ENCODE results near the gene GRIK5. TPM values are rescaled to one million over a fixed set of nuclear protein-coding genes. Genes with fewer than 3 reads are reported as not detected.

GRIK5 gene
- polyA plus RNA-seq, 1 donor from 2014 or later = 22.4 TPM

DNA sequence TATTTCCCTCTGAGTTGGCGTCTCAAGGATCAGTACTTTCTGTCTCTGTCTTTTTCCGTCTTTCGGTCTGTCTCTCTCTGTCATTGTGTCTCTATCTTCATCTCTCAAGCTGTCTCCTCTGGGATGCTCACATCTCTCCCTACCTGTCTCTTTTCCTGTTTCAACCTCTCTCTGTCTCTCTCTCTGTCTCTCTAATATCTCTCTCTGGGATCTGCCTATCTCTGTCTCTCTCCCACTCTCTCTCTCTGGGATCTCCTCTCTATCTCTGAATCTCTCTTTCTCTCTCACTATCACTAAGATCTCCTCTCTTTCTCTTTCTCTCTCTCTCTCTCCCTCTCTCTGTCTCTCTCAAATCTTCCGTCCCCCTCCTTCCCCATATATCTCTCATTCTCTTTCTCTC is 80.0 kb downstream of the GRIK5 start:
- peaks cover 43% of the 10 kb centered on the region for H3K79me2 ChIP-seq (replicated peaks; ENCODE audit: insufficient read depth, low read length)
- H3K27ac ChIP-seq (ENCODE audit: low read length) = no peak overlapping the region
- no peak overlapping the region for H3K9ac ChIP-seq (ENCODE audit: low read length)
- no peaks in the 10 kb centered on the region for H3K27me3 ChIP-seq (ENCODE audit: insufficient read depth, low read depth, low read length)
- no peaks in the 10 kb centered on the region for H3K9me3 ChIP-seq (ENCODE audit: low read length)
- no peaks in the 10 kb centered on the region for H3K9me2 ChIP-seq (ENCODE audit: insufficient read depth, low read length)
- TF ChIP-seq POLR2AphosphoS5 (IDR thresholded peaks at IDR 0.05) = no peak
- TF ChIP-seq CTCF (IDR thresholded peaks at IDR 0.05; ENCODE audit: poor library complexity, severe bottlenecking) = no peak
- TF ChIP-seq EP300 (conservative IDR thresholded peaks at IDR 0.05; ENCODE audit: poor library complexity, severe bottlenecking) = no peak
- TF ChIP-seq EZH2 (IDR thresholded peaks at IDR 0.05; ENCODE audit: borderline replicate concordance, insufficient read depth, low read length, poor library complexity, severe bottlenecking) = no peak
- no peak for TF ChIP-seq REST (IDR thresholded peaks at IDR 0.05; ENCODE audit: borderline replicate concordance)
- TF ChIP-seq MXI1 (conservative IDR thresholded peaks at IDR 0.05; ENCODE audit: poor library complexity, severe bottlenecking) = no peak
- TF ChIP-seq RAD21 (conservative IDR thresholded peaks at IDR 0.05) = no peak
- no peak for TF ChIP-seq TAF1 (IDR thresholded peaks at IDR 0.05; ENCODE audit: low read depth)
- TF ChIP-seq SMC3 (conservative IDR thresholded peaks at IDR 0.05; ENCODE audit: poor library complexity) = no peak
- H3K4me3 ChIP-seq (ENCODE audit: low read length) = no peak overlapping the region
- peaks cover 3% of the 10 kb centered on the region for H4K20me1 ChIP-seq (ENCODE audit: insufficient read depth)
- no peak overlapping the region for H3K4me2 ChIP-seq (ENCODE audit: low read length)
- H3K36me3 ChIP-seq (ENCODE audit: insufficient read depth, low read length) = no peaks in the 10 kb centered on the region
- H2AFZ ChIP-seq (ENCODE audit: low read depth, low read length) = no peak overlapping the region
- H3F3A ChIP-seq (ENCODE audit: insufficient read depth, low read length, poor library complexity, severe bottlenecking) = no peaks in the 10 kb centered on the region

DNA sequence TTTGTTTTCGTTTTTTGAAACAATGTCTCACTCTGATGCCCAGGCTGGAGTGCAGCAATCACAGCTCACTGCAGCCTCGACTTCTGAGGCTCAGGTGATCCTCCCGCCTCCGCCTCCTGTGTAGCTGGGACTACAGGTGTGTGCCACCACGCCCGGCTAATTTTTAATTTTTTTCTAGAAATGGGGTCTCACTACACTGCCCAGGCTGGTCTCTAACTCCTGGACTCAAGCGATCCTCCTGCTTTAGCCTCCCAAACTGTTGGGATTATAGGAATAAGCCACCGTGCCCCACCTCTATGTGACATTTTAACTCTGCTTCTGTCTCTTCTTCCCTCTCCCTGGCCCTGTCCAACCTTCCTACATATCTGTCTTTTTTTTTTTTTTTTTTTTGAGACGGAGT is 81.1 kb downstream of the GRIK5 start:
- H3K9me3 ChIP-seq (ENCODE audit: low read length) = no peaks in the 10 kb centered on the region
- no peaks in the 10 kb centered on the region for H3F3A ChIP-seq (ENCODE audit: insufficient read depth, low read length, poor library complexity, severe bottlenecking)
- TF ChIP-seq EP300 (conservative IDR thresholded peaks at IDR 0.05; ENCODE audit: poor library complexity, severe bottlenecking) = no peak
- no peak for TF ChIP-seq MXI1 (conservative IDR thresholded peaks at IDR 0.05; ENCODE audit: poor library complexity, severe bottlenecking)
- TF ChIP-seq POLR2AphosphoS5 (IDR thresholded peaks at IDR 0.05) = no peak
- TF ChIP-seq EZH2 (IDR thresholded peaks at IDR 0.05; ENCODE audit: borderline replicate concordance, insufficient read depth, low read length, poor library complexity, severe bottlenecking) = no peak
- TF ChIP-seq CTCF (IDR thresholded peaks at IDR 0.05; ENCODE audit: poor library complexity, severe bottlenecking) = no peak
- TF ChIP-seq TAF1 (IDR thresholded peaks at IDR 0.05; ENCODE audit: low read depth) = no peak
- no peak for TF ChIP-seq SMC3 (conservative IDR thresholded peaks at IDR 0.05; ENCODE audit: poor library complexity)
- TF ChIP-seq REST (IDR thresholded peaks at IDR 0.05; ENCODE audit: borderline replicate concordance) = no peak
- no peak for TF ChIP-seq RAD21 (conservative IDR thresholded peaks at IDR 0.05)
- no peaks in the 10 kb centered on the region for H3K9me2 ChIP-seq (ENCODE audit: insufficient read depth, low read length)
- no peaks in the 10 kb centered on the region for H3K27me3 ChIP-seq (ENCODE audit: insufficient read depth, low read depth, low read length)
- peaks cover 3% of the 10 kb centered on the region for H4K20me1 ChIP-seq (ENCODE audit: insufficient read depth)
- peaks cover 37% of the 10 kb centered on the region for H3K79me2 ChIP-seq (replicated peaks; ENCODE audit: insufficient read depth, low read length)
- H3K9ac ChIP-seq (ENCODE audit: low read length) = no peak overlapping the region
- no peak overlapping the region for H2AFZ ChIP-seq (ENCODE audit: low read depth, low read length)
- no peaks in the 10 kb centered on the region for H3K36me3 ChIP-seq (ENCODE audit: insufficient read depth, low read length)
- no peak overlapping the region for H3K4me3 ChIP-seq (ENCODE audit: low read length)
- H3K4me2 ChIP-seq (ENCODE audit: low read length) = no peak overlapping the region
- H3K27ac ChIP-seq (ENCODE audit: low read length) = no peak overlapping the region
